Gastroesophageal sphincter (tissue), 4 donors: Measurements from ENCODE around the gene SSH2. TPM values are rescaled to one million over a fixed set of nuclear protein-coding genes. Genes with fewer than 3 reads are reported as not detected.

Experiments used
- ATAC-seq: fragments of 150-250 bp; one replicate; pipeline ENCODE4 v1.9.1; 2016; ENCODE audit warnings: mild to moderate bottlenecking, moderate library complexity
- H3K27ac ChIP-seq, 4 donors: fragments of 200-600 bp; sonication (generic) in 3 of 4; 1 replicate in 3 of 4; 2 replicates in 1 of 4; pipeline ENCODE4 v1.5.1; 2016 to 2019
- H3K27me3 ChIP-seq: fragments of 200-600 bp; sonication (generic); one replicate; pipeline ENCODE4 v1.5.1; 2019
- H3K36me3 ChIP-seq, 2 donors: fragments of 200-600 bp; sonication (generic); one replicate each; pipeline ENCODE4 v1.5.1; 2019; ENCODE audit warnings: control low read depth in 1 of 2
- H3K4me1 ChIP-seq, 3 donors: fragments of 200-600 bp; sonication (generic); 1 replicate in 2 of 3; 2 replicates in 1 of 3; pipeline ENCODE4 v1.5.1; 2016 to 2019; ENCODE audit warnings: control low read depth in 2 of 3
- H3K4me3 ChIP-seq, 2 donors: fragments of 200-600 bp; sonication (generic); one replicate each; pipeline ENCODE4 v1.5.1; 2019; ENCODE audit warnings: mild to moderate bottlenecking in 1 of 2, moderate library complexity in 1 of 2
- H3K9me3 ChIP-seq, 3 donors: fragments of 200-600 bp; sonication (generic); one replicate each; pipeline ENCODE4 v1.5.1; 2017 to 2019; ENCODE audit warnings: control low read depth in 2 of 3
- EP300 ChIP-seq: sonication (generic); formaldehyde crosslinking; IDR thresholded peaks from one replicate; pipeline ENCODE4 v1.6.1; 2017; ENCODE audit warnings: antibody characterized with exemption, mild to moderate bottlenecking
- POLR2A ChIP-seq, 2 donors: fragments of 450-650 bp; IDR thresholded peaks; one replicate each; pipeline ENCODE4 v1.6.1; 2017; ENCODE audit warnings: antibody characterized with exemption in 2 of 2, mild to moderate bottlenecking in 2 of 2, moderate library complexity in 1 of 2
- POLR2AphosphoS5 ChIP-seq: sonication (generic); formaldehyde crosslinking; IDR thresholded peaks from one replicate; pipeline ENCODE4 v1.6.1; 2017; ENCODE audit warnings: antibody characterized with exemption
- WGBS, 2 donors: methylation state at CpG; one replicate each; pipeline ENCODE4 v1.1.5; 2018; ENCODE audit warnings: low coverage in 1 of 2; 5-methylcytosine and 5-hydroxymethylcytosine counted together
- total RNA-seq, 4 donors: library from RNA; depleted of rRNA; stranded (reverse); fragments of >200 nt; gene quantifications; one replicate each; pipeline ENCODE4 v1.1.0, GENCODE V29; 2016
- TF ChIP-seq, protein P1 (sequence below), 4 experiments: fragments of 200-600 bp in 2 of 4; fragments of 450-650 bp in 2 of 4; sonication (generic) in 1 of 4; IDR thresholded peaks; one replicate each; pipeline ENCODE4 v1.5.1; 2017 to 2019; ENCODE audit warnings: antibody characterized with exemption in 4 of 4, mild to moderate bottlenecking in 2 of 4, moderate library complexity in 2 of 4

The SSH2 gene
- total RNA-seq, 4 donors from 2014 or later = 16.0 to 39.7 (median 24.9) TPM

DNA sequence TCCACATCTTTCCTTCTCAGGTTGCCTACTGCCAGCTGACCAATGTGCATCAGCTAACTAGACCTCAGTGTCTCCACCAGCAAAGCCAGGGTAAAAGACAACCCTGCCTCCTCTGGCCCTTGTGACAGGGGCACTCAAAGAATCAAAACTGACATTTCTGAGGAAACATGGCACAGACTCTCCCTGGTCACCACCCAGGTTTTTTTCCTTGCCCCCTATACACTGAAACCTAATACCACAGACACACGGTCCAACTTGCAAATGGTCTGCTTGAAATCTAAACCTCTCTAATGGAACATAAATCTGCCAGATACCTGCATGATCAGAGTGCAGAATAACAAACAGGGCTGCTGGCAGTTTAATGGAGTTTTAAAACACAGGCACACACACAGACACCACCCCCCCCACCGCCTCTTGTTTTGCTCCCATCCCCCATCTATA, 287.8 kb downstream of the SSH2 start:
- WGBS, 2 donors = 82 to 92% methylated on average over 2 of the region's 2 CpGs
- Histone ChIP-seq H3K9me3 (no peaks in the 10 kb centered on the region), H3K27me3 (no peaks in the 10 kb centered on the region), H3K4me3 (no peak overlapping the region), H3K4me1 (peaks cover 27 to 86% (median 44%) of the 10 kb centered on the region in 3 donors), H3K27ac (peak overlapping the region in 3 of 4 donors; percentile 56 to 84 (median 83)), H3K36me3 (peaks cover 0 to 8% of the 10 kb centered on the region in 2 donors)
- ATAC-seq = no peak
- TF ChIP-seq EP300 (no peak), POLR2AphosphoS5 (no peak), POLR2A (IDR thresholded peaks at IDR 0.05) (no peak)
- TF ChIP-seq, protein P1, sequence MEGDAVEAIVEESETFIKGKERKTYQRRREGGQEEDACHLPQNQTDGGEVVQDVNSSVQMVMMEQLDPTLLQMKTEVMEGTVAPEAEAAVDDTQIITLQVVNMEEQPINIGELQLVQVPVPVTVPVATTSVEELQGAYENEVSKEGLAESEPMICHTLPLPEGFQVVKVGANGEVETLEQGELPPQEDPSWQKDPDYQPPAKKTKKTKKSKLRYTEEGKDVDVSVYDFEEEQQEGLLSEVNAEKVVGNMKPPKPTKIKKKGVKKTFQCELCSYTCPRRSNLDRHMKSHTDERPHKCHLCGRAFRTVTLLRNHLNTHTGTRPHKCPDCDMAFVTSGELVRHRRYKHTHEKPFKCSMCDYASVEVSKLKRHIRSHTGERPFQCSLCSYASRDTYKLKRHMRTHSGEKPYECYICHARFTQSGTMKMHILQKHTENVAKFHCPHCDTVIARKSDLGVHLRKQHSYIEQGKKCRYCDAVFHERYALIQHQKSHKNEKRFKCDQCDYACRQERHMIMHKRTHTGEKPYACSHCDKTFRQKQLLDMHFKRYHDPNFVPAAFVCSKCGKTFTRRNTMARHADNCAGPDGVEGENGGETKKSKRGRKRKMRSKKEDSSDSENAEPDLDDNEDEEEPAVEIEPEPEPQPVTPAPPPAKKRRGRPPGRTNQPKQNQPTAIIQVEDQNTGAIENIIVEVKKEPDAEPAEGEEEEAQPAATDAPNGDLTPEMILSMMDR (IDR thresholded peaks at IDR 0.05) = no peak

DNA sequence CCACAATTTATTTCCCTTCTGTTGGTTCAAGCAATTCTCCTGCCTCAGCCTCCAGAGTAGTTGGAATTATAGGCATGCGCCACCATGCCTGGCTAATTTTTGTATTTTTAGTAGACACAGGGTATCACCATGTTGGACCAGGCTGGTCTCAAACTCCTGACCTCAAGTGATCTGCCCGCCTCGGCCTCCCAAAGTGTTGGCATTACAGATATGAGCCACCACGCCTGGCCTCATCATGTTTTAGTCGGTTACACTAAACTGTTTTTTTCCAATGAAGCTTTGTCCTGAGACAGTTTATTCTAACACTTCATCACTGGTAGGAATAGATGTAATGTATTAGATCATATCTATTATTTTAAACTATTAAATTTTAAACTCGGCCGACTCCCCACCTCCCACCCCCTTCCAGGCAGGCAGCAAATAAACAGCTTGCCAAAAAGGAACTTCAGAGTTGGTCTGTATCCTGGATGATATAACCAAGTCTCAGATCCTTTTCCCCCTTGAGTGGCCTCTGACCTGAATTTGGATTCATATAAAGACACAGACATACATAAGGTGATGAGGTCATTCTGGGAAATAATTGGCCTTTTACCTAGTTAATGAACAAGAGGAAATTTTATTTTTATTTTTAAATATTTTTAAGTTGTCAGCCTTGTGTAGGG, 288.9 kb downstream of the SSH2 start:
- Histone ChIP-seq H3K36me3 (peaks cover 0 to 17% of the 10 kb centered on the region in 2 donors), H3K4me1 (peaks cover 22 to 77% (median 39%) of the 10 kb centered on the region in 3 donors), H3K27me3 (no peaks in the 10 kb centered on the region), H3K4me3 (no peak overlapping the region), H3K9me3 (no peaks in the 10 kb centered on the region), H3K27ac (peak overlapping the region; percentile 76 to 84 (median 82))
- no peak for ATAC-seq
- TF ChIP-seq POLR2A (IDR thresholded peaks at IDR 0.05) (no peak), POLR2AphosphoS5 (no peak), EP300 (no peak)
- TF ChIP-seq, protein P1 (IDR thresholded peaks at IDR 0.05) = no peak
- WGBS, 2 donors = 35 to 48% methylated on average over 5 to 6 of the region's 7 CpGs

DNA sequence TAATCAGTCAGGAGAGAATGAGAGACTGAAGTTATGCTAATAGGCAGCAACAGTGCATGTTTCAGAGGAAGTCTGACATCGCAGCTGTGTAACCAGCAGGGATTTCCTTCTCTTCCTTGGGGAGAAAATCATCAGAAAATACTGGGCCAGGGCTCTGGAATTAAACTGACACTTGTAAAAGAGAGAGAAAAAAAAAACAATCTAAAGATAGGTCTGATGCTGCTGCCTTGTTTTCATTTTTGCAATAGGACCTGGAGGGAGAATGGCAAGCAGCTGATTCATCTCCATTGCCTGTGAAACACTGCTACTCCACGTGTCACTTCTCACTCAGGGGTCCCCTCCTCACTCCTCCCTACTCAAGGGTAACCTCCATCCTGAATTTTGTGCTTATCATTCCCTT, 289.6 kb downstream of the SSH2 start:
- WGBS, 2 donors = 7 to 22% methylated on average over 2 of the region's 2 CpGs
- H3K27ac ChIP-seq = peak overlapping the region; percentile 76 to 84 (median 82)

DNA sequence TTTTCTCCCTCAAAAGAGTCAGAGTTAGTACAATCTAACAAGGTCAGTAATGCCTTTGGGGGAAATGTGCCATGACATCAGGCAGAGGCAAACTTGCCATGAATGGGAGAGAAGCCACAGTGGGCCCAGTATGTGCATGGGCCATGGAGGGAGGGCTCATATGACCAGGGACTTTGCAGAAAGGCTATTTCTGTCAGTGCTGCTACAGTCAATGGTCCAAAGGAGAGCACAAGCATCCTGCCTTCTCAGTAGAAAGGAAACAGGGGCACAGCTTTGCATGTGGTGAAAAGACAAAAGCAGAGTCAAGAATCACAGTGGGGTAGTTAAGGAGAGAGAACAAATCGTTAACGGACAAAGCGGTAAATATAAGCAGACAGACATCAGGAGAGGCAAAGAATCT, 296.1 kb downstream of the SSH2 start:
- Histone ChIP-seq H3K9me3 (no peaks in the 10 kb centered on the region), H3K36me3 (peaks cover 0 to 75% of the 10 kb centered on the region in 2 donors), H3K27ac (no peak overlapping the region), H3K27me3 (no peaks in the 10 kb centered on the region), H3K4me3 (no peak overlapping the region), H3K4me1 (peaks cover 0 to 10% (median 0%) of the 10 kb centered on the region in 3 donors)
- TF ChIP-seq POLR2A (IDR thresholded peaks at IDR 0.05) (no peak), EP300 (no peak), POLR2AphosphoS5 (no peak)
- TF ChIP-seq, protein P1 (IDR thresholded peaks at IDR 0.05) = no peak
- no peak for ATAC-seq
- 89 to 97% methylated on average over 3 of the region's 3 CpGs for WGBS, 2 donors

More for the DNA sequence above, 289.6 kb downstream of the SSH2 start:
- TF ChIP-seq POLR2A (IDR thresholded peaks at IDR 0.05) = no peak
- no peak for TF ChIP-seq EP300
- no peak for TF ChIP-seq POLR2AphosphoS5
- TF ChIP-seq, protein P1 (IDR thresholded peaks at IDR 0.05) = no peak
- Histone ChIP-seq H3K4me1 (peaks cover 17 to 70% (median 36%) of the 10 kb centered on the region in 3 donors), H3K9me3 (no peaks in the 10 kb centered on the region), H3K4me3 (no peak overlapping the region), H3K36me3 (peaks cover 0 to 24% of the 10 kb centered on the region in 2 donors), H3K27me3 (no peaks in the 10 kb centered on the region)
- no peak for ATAC-seq
